HFFc6 (cell line): ENCODE measurements around the gene ACADM. TPM values are rescaled to one million over a fixed set of nuclear protein-coding genes. Genes with fewer than 3 reads are reported as not detected.

Experiments
- DNase-seq: peaks from one replicate; pipeline ENCODE4 v3.0.0-alpha.2; 2018
- H3K27ac Mint-ChIP-seq: 2 replicates; pipeline ENCODE4 v1.8.0; 2020; ENCODE audit warnings: mild to moderate bottlenecking, mixed read lengths
- H3K27me3 Mint-ChIP-seq: 2 replicates; pipeline ENCODE4 v1.8.0; 2021; ENCODE audit warnings: mild to moderate bottlenecking, moderate library complexity, mixed read lengths; ENCODE audit not compliant: insufficient read depth
- H3K36me3 Mint-ChIP-seq: 2 replicates; pipeline ENCODE4 v1.8.0; 2021; ENCODE audit warnings: low read depth, mixed read lengths
- H3K4me1 Mint-ChIP-seq: 2 replicates; pipeline ENCODE4 v1.8.0; 2020; ENCODE audit warnings: low read depth, mixed read lengths
- H3K4me3 Mint-ChIP-seq: 2 replicates; pipeline ENCODE4 v1.8.0; 2020; ENCODE audit warnings: mild to moderate bottlenecking, moderate library complexity, mixed read lengths
- H3K9me3 Mint-ChIP-seq: 2 replicates; pipeline ENCODE4 v1.8.0; 2020; ENCODE audit warnings: mild to moderate bottlenecking, mixed read lengths
- total RNA-seq, 6 experiments: library from RNA; stranded (reverse); fragmentation: NEBNext Ultra II Directional; extraction: Animal tissue kit (Norgen Biotek cat#: 25700); gene quantifications; 2 replicates in 1 of 6; 3 replicates in 5 of 6; pipeline ENCODE4 v1.2.3, GENCODE V29; 2021
- TF ChIP-seq, protein P1 (sequence below): fragments of 200-600 bp; sonication (generic); IDR thresholded peaks from 2 replicates; pipeline ENCODE4 v1.5.0; 2021; ENCODE audit warnings: antibody characterized with exemption, mild to moderate bottlenecking

The ACADM gene
- total RNA-seq, 6 experiments from 2014 or later = 28.9 to 36.1 (median 32.7) TPM

GRCh38 chr1:75791022-75791421 lies 66.5 kb downstream of the ACADM start:
- Mint-ChIP-seq H3K9me3 (no peaks in the 10 kb centered on the region), H3K4me1 (peaks cover 43% of the 10 kb centered on the region), H3K27ac (peak overlapping the region; percentile 59), H3K36me3 (peaks cover 74% of the 10 kb centered on the region), H3K4me3 (peak overlapping the region; percentile 97), H3K27me3 (peaks cover 2% of the 10 kb centered on the region)
- DNase-seq = no peak
- TF ChIP-seq, protein P1, sequence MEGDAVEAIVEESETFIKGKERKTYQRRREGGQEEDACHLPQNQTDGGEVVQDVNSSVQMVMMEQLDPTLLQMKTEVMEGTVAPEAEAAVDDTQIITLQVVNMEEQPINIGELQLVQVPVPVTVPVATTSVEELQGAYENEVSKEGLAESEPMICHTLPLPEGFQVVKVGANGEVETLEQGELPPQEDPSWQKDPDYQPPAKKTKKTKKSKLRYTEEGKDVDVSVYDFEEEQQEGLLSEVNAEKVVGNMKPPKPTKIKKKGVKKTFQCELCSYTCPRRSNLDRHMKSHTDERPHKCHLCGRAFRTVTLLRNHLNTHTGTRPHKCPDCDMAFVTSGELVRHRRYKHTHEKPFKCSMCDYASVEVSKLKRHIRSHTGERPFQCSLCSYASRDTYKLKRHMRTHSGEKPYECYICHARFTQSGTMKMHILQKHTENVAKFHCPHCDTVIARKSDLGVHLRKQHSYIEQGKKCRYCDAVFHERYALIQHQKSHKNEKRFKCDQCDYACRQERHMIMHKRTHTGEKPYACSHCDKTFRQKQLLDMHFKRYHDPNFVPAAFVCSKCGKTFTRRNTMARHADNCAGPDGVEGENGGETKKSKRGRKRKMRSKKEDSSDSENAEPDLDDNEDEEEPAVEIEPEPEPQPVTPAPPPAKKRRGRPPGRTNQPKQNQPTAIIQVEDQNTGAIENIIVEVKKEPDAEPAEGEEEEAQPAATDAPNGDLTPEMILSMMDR = no peak

DNA sequence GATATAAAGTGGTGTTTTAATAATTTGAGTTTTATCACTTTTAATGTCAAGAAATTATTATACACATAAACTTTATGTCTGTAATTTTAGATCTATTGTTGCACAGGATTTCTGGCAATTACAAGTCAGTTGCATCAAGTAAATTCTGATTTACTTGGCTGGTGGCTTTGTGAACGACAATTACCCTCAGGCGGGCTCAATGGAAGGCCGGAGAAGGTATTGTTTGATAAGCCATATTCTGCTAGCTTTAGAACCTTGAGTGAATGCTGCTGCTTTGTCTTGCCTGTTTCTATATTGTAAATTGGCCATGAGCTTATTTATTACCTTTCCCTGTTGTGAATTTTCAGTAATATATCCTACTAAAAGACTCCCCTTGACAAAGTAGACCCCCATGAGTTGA lies 67.6 kb downstream of the ACADM start:
- Mint-ChIP-seq H3K4me1 (peaks cover 43% of the 10 kb centered on the region), H3K27me3 (no peaks in the 10 kb centered on the region; the same call in 1 of the 2 replicates), H3K4me3 (no peak overlapping the region), H3K9me3 (no peaks in the 10 kb centered on the region), H3K36me3 (peaks cover 74% of the 10 kb centered on the region), H3K27ac (no peak overlapping the region)
- no peak for DNase-seq
- TF ChIP-seq, protein P1 = no peak

DNA sequence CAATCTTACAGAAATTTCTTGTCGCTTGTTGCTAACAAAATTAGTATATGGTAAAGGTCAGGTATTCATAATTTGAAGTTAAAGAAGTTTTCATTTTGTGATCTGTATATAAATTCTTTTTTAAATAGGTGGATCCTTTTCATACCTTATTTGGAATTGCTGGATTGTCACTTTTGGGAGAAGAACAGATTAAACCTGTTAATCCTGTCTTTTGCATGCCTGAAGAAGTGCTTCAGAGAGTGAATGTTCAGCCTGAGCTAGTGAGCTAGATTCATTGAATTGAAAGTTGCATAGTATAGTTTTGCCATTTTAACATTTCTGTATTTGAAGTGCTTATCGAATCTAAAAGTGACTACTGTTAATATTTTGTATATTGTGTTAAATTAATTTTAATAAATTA lies 69.9 kb downstream of the ACADM start:
- Mint-ChIP-seq H3K4me3 (no peak overlapping the region), H3K36me3 (peaks cover 71% of the 10 kb centered on the region)

GRCh38 chr1:75795703-75796193 lies 71.2 kb downstream of the ACADM start:
- TF ChIP-seq, protein P1 = no peak
- no peak overlapping the region for H3K27ac Mint-ChIP-seq
- H3K4me3 Mint-ChIP-seq = no peak overlapping the region
- peaks cover 60% of the 10 kb centered on the region for H3K36me3 Mint-ChIP-seq
- peaks cover 18% of the 10 kb centered on the region for H3K4me1 Mint-ChIP-seq
- H3K27me3 Mint-ChIP-seq = peaks cover 3% of the 10 kb centered on the region; the same call in 1 of the 2 replicates
- no peak for DNase-seq
- no peaks in the 10 kb centered on the region for H3K9me3 Mint-ChIP-seq

More for the DNA sequence above, 69.9 kb downstream of the ACADM start:
- no peak overlapping the region for H3K27ac Mint-ChIP-seq
- TF ChIP-seq, protein P1 = no peak
- peaks cover 3% of the 10 kb centered on the region; the same call in 1 of the 2 replicates for H3K27me3 Mint-ChIP-seq
- no peak for DNase-seq
- H3K9me3 Mint-ChIP-seq = no peaks in the 10 kb centered on the region
- H3K4me1 Mint-ChIP-seq = peaks cover 32% of the 10 kb centered on the region

DNA sequence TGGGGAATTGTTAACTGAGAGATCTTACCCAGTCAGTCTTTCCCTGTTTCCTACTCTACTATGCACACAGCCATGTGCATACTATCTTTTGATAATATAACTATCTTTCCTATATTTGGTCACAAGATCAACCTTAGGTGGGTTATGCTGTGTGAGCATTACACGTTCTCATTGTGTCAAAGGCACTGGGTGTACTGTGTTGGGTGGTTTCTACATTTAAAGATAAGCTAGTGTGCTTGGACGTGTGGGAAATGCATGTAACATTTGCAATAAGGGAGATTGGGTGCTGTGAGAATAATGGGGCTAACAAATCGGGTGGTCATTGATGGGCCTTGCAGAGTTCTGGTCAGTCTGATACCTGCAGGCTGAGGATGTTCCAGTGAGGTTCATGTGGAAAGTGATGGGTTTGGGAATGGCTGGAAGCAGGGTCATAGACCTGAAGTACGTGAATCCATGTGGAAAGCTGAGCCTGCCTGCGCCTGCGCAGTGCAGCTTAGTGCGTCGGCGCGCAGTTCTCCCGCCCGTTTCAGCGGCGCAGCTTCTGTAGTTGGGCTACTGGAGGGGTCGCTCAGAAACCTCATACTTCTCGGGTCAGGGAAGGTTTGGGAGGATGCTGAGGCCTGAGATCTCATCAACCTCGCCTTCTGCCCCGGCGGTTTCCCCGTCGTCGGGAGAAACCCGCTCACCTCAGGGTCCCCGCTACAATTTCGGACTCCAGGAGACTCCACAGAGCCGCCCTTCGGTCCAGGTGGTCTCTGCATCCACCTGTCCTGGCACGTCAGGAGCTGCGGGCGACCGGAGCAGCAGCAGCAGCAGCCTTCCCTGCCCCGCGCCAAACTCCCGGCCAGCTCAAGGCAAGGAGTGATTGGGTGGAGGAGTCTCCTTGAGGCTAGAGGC lies 72.1 kb downstream of the ACADM start, which contains the start of gene MSH4:
TSS of gene MSH4 (plus strand) at position 507 of the 897 bp plus-strand sequence. CDS start at position 611, 104 bp downstream.
- Mint-ChIP-seq H3K9me3 (no peaks in the 10 kb centered on the region), H3K27me3 (peaks cover 3% of the 10 kb centered on the region; the same call in 1 of the 2 replicates), H3K4me3 (no peak within 1 kb of the TSS; the same call in 1 of the 2 replicates), H3K27ac (peak within 1 kb of the TSS; percentile 29), H3K4me1 (peaks cover 9% of the 10 kb centered on the region), H3K36me3 (peaks cover 52% of the 10 kb centered on the region)
- TF ChIP-seq, protein P1 = no peak
- no peak for DNase-seq
